Central memory CD4-positive, alpha-beta T cell (primary cell): ENCODE results near the gene SGPL1.
"Not testable (repeated sequence)": the region's sequence is repeated elsewhere in the genome, so short reads cannot be mapped to it uniquely, and the experiment has no call there.

ENCODE experiments used
- DNase-seq: peaks from one replicate; pipeline ENCODE4 v3.0.0; 2022

The SGPL1 gene

DNA sequence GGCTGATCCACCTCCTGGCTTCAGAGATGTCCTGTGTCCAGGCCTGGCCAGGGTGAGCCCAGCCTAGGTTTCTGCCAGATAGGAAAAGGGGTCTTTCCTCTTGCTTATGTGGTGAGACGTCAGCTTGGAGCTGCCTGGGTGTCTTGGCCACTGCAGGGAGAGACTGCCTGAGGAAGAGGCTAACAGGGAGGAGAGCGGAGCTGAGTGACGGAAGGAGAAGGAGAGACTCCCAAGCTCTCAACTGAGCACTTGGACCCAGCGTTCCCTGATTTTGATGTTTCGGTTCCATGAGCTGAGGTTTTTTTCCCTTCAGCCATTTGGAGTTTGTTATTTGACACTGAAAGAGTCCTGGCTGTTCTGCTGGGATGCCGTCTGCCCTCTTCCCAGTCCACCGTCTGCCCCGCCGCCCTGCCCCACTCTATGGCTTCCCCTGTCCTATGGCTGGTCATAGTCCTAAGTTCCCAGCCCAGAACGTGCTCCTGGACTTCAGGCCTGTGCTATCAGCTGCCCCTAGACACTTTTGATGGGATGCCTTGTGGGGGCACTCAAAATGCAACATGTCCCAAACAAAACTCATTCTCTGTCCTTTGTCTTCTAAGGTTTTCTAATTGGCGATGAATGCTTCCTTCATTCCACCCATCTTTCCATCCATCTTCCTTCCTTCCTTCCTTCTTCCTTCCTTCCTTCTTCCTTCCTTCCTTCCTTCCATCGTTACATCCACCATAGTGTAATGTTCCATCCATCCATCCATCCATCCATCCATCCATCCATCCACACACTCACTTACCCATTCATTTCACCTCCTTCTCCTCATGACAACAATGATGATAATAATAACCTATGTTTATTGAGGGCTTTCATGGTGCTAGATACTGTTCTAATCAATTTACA, 92.9 kb downstream of the SGPL1 start:
- no peak for DNase-seq

DNA sequence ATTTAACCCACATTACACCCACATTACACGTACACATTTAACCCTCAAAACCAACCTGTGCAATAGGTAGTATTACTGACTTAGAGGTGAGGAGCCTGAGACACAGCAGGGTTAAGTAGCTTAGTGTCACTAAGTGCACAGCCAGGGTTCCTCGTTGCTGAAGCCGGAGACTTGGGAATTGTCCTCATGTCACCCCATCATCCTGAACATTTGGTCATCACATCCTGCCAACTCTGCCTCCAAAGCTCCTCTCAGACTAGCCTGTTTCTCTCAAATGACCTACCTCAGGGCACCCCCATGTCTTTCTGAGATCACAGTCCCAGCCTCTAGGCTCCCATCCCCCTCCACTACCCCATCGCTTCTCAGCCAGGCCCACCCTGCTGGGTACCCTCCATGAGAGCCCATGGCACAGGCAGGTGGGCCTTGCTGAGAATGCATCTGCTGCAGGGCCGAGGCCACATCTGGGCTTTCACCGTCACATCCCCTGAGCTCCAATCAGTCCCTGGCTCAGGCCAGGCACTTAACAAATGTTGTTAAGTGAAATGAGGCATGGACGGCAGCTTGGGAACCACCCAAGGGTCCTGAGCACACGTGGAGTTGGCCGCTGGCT, 93.7 kb downstream of the SGPL1 start:
- DNase-seq: no peak

DNA sequence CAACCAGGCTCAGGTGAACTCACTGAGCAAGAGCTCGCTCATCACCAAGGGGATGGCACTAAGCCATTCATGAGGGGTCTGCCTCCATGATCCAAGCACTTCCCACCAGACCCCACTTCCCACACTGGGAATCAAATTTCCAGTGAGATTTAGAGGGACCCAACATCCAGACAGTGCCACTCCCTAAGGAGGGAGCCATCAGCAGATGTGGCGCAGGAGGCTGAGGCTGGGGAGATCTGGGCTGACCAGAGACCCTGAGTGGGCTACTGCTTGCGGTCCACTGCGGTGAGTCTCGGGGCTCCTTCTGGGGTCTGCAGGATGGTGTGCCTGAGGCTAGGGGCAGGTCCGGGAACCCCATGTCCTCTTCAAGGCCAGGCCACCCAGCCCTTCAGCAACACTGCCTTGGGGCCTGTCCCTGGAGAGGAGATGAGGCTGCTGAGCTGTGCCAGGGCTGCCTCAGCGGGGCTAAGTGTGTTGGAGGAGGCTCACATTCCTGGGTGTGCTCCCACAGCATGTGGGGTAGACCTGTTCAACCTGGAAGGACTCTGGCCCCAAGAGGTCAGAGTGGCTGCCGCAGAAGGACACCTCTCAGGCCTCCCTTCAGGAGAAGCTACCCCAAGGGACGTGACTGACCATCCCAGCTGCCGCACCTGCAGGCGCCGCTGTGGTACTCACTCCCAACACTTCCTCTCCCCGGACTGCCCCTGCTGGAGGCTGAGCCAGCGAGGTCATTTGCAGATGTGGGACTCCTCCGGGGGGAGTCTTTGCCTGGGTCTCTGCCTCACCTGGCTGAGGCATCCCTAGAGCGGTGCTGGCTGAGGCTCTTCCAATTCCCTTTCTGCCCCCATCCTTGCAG, 95.0 kb downstream of the SGPL1 start:
- DNase-seq: no peak

DNA sequence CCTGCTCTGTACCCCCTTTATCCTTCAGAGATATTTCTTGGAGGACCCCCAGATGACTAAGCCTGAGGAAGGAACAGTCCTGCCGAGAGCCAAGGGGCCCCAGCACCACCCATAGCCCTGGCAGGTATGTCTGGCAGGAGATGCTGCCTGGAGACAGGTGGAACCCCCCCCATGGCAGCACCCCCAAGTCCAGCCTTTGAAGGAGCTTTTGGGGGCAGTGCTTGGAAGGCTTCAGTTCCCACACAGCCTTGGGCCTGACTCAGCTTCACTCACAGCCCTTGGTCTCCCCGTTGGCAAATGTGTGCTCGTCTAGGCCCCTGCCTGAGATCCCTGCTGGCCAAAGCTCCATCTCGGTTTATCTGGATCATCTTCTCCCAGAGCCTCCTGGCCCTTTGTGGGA, 95.6 kb downstream of the SGPL1 start:
- no peak for DNase-seq

DNA sequence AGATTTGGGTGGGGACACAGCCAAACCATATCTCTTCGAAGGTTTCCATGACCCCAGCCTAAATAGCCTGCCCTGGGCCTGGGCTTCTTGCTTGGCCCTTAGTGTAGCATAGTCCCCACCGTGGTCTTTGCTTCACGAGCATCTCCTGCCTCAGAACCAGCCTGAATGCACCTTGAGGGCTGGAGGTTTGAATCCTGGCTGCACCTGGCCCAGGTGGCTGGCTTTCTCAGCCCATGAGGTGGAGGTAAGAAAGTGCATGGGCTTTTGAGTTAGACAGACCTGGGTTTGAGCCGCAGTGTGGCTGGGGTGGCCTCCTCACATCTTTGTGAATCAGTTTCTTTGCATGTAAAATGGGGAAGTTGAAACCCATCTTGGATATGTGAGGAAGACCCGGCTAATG, 96.8 kb downstream of the SGPL1 start:
- no peak for DNase-seq

DNA sequence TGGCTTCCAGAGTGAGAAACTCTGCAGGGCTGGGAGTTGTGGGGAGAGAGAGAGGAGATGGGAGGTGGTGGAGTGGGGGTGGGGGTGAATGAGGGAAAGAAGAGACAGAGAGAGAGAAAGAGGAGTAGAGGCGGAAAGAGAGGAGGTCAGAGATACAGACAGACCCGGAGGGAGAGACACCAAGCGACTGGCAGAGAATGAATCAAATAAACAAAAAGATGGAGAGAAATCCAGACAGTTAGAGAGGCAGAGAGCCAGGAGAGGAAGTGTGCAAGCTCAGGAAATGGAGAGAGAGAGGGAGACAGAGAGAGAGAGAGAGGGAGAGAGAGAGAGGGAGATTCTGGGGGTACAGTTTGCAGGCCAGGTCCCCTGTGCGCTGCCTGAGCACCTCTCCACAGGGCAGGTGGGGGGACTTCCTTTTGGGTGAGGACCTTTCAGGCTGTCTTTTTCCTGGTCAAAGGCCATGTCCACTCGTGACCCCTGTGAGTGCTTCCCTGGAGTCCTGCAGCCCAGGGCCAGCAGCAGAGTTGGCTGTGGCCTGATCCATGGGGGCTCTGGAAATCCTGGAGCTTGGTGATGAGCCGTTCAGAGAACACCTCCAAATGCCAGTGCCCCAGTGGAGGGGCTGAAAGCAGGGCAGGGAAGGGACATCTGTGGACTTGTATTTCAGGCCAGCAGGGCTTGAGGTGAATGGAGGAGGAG, 97.6 kb downstream of the SGPL1 start:
- no peak for DNase-seq

DNA sequence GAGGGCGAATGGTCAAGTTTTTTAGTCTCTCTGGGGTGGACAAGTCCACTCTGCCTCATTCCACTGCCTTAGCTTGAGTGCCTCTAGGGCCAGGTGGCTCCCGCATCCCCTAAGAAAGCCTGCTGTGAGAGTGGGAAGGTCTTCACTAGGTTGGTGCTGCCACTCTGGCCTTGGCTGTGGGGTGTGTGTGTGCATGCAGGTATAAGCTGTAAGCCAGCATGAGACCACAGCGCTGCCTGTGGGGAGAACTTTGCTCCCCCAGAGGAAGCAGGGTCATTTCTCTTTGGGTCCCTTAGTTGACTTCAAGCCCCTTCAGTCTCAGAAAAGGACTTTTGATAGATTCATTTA, 98.1 kb downstream of the SGPL1 start:
- no peak for DNase-seq

DNA sequence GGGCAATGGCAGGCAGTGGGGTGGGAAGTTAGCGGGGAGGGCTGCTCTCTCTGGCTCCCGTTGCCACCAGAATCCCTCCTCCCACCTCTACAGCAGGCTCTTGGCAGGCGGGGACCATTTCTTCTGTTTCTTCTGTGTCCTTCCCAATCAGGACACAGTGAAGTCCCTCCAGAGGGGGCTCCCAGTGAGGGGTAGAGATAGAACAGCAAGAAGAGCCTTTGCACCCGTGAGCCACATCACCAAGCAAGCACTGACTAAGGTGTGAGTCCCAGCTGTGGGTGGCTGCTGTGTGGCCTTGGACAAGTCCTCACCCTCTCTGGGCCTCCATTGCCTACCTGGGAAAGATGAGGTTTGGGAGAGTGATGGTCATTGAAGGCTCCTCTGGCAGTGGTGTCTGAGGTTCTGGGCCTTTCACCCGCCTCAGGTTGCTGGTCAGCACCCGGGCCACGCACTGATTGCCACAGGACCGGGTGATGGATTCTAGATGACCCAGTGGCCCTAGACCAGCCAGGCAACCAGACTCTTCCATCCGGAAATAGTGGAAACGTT, 98.6 kb downstream of the SGPL1 start:
- no peak for DNase-seq

DNA sequence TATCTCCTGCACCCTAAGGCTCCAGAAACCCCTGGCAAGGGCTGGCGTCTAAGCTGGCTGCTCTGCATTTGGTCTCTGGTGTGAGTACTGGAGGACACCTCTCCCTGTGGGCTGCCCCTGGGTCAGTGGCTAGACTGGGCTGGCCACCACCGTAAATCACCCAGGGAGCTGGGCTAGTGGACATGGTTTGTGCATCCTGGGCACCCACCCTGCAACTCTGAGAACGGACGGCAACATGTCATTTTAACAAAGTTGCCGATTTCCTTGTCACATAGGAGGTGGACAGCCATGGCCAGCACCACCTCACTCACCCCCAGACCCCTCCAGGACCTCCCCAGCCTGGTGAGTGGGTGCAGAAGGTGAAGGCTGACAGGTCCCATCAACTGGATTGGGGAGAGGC, 99.5 kb downstream of the SGPL1 start:
- DNase-seq: no peak

DNA sequence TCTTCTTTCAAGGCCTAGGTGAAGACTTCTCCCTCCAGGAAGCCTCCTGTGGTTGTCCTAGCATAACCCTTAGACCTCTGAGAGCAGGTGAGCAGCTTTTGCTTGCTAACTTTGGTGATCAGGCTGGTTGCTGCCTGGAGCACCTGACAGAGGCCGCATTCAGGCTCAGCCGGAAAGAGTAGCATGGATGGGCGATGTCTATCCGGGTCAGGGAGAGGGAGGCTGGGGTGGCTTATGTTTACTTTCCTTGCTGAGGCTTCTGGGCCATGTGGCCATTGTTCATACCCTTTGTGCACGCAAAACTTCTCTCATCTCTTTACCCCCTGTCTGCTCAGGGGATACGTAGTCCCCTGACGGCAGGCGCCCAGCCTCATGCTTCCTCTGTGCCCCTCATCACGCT, 100.1 kb downstream of the SGPL1 start:
- no peak for DNase-seq

DNA sequence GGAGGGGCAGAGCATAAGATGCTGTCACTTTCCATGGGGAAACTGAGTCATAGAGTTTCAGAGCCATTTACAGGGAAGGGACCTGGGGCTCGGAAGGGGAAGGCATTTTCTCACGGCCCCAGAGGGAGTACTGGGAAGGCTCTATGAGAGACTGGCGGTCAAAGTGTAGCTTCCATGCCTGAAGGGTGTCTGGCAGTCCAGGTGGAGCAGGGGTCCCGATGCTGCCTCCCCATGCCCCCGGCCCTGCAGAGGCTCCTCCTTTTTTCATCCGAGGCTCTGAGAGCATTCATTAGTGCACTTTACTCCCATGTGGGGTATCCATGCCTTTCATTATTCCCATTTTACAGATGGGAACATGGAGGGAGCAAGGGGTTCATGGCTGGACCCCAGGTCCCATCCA, 100.5 kb downstream of the SGPL1 start:
- no peak for DNase-seq

DNA sequence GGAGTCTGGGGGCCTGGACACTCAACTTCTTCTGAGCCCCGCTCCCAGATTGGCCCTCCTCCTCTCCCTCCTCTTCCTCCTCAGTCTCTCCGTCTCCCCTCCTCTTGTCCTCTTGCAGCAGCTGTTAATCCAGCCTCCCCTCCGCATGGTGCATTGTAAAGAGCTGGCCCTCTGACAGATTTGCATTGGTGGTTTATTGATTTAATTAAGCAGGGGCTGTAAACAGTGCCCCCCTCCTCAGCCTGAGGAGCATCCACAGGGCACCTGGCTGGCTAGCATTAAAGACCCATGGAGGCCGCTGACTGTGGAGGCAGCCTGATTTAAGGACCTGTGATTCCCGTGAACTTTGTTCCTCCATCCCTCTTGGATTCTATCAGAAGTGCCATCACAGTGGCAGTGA, 101.5 kb downstream of the SGPL1 start:
- no peak for DNase-seq

DNA sequence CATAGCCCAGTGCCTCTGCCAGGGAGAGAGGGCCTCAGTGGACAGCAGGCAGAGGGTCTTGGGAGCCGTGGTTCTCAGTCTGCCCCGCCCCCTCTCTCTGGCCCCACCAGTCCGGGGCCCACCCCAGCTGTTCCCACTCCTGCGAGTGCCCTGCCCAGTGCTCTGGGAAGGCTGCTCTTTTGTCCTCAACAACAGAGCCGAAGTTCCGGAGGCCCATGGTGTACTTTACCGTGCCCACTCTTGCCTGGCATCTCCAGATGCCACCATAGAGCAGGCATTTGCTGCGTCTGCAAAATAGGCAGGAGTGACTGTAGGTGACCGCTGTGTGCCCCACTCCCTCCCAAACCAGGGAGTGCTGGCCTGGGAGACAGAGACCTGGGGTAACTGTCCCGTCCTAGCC, 101.9 kb downstream of the SGPL1 start:
- no peak for DNase-seq

DNA sequence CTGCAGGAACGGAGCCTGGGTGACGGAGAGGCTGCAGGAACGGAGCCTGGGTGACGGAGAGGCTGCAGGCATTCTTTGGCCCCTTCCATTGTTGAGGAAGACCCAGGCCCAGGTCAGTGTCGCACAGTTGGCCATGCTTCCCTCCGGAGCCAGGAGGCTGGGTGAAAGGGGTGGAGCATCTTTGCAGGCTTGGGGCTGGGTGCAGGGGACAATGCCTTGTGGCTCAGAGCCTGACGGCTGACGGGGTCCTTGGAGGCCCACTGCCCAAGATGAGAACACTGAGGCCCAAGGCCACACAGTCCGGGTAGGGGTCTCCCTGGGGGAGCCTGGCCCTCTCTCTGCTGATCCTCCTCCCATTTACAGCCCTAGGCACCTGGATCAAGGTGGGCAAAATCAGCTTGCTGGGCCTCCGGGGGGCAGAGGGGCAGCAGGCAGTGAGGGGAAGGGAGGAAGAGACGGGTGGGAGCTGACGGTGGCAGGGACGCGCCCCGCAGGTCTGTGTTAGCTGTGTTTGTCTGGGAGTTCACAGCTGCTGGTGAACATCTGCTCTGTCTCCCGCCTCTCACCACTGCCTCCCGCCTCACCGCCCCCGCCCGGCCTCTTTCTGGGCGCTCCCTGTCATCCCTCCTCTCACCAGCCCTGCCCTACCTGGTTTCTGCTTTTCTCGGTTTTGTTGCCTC, 103.2 kb downstream of the SGPL1 start:
- no peak for DNase-seq

DNA sequence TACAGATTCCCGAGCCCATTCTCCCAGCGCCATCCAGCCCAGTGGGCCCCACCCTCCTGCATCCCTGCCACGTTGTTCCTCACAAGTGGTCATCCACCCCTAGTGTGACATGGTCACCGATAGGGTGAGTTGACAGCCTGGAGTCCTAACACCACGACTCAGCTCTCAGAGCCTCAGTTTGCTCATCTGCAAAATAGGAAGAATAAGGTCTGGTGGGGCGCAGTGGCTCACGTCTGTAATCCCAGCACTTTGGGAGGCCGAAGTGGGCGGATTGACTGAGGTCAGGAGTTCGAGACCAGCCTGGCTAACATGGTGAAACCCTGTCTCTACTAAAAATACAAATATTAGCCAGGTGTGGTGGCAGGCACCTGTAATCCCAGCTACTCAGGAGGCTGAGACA, 104.2 kb downstream of the SGPL1 start:
- DNase-seq: not testable (repeated sequence)

DNA sequence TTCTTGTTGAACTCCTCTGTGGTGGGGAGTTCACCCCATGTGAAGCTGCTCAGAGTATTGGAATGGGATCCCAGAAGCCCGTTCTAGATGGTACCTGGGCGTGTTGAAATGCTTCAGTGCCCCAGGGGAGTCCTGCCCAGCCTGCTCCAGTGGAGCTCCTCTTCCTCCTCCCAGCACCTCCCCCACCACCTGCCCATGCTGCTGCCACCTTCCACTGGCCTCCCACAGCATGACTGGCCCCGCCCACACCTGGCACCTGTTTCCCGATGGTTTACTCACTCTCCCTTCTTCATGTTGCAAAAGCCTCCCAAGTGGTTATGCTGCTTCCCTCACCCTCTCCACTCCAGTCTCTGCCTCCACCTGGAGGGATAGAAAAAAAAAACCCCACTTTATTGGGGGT, 104.8 kb downstream of the SGPL1 start:
- no peak for DNase-seq

DNA sequence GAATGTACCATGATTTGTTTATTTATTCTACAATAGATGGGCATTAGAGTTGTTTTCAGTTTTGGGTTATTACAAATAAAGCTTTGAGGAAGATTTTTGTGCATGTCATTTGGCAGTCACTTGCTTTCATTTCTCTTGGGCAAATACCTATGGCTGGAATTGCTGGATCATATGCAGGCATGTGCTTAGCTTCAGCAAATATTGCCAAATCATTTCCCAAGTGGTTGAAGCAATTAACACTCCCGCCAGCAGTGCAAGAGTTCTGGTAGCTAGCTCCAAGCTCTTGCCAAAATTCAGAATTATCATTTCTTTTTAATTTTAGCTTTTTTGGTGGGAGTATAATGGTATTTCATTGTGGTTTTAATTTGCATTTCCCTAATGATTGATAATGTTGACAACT, 105.5 kb downstream of the SGPL1 start:
- DNase-seq: no peak

DNA sequence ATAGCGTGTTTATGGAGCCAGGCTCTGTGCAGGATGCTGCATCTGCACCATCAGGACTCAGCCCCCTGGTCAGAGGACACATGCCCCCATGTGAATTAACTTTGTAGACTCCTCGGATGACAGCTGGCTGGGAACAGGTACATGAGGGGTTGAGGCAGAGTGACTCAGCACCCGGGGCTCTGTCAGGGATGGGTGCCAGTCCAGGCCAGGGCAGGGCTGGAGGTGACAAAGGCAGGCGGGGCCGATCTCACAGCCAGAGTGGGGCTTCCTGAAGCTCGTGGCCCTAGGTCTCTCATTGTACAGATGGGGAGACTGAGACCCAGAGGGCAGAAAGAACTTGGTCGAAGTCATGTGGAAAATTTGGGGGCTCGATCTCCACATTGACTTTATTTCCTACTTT, 107.9 kb downstream of the SGPL1 start:
- no peak for DNase-seq

DNA sequence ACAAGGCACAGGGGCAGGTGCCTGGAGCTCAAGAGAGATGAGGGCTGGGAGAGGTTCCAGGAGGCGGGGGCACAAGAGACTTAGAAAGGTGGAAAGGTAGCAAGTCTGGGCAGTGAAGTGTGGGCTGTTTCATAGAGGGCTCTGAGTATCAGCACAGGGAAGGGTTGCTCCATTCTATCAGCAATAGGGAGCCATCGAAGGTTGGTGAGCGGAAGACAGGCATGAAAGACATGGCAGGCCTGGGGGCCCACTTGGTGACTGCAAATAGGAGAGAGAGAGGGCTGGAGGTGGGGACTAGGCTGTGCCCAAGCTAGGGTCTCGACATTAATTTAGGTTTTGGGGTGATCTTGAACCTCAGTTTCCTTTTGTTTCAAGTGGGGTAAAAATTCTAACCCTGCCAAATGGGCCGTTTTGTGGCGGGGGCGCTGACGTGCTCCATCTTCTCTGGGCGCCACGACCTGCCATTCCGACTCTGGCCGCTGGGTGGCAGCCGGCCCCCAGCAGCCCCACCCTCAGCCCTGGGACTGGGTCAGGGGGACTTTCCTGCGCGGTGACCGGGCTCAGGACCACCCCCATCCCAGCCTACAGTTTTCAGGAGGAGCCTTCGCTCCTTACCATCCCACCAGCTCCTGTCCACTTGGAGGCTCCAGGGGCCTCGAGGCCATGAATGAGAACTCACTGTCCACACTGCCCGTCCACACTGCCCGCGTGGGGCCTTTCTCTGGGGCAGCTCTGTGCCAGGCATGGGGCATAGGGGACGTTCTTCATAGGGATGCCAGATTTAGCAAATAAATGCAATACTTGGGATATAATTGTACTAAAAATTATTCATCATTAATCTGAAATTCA, 109.9 kb downstream of the SGPL1 start:
- DNase-seq: no peak

DNA sequence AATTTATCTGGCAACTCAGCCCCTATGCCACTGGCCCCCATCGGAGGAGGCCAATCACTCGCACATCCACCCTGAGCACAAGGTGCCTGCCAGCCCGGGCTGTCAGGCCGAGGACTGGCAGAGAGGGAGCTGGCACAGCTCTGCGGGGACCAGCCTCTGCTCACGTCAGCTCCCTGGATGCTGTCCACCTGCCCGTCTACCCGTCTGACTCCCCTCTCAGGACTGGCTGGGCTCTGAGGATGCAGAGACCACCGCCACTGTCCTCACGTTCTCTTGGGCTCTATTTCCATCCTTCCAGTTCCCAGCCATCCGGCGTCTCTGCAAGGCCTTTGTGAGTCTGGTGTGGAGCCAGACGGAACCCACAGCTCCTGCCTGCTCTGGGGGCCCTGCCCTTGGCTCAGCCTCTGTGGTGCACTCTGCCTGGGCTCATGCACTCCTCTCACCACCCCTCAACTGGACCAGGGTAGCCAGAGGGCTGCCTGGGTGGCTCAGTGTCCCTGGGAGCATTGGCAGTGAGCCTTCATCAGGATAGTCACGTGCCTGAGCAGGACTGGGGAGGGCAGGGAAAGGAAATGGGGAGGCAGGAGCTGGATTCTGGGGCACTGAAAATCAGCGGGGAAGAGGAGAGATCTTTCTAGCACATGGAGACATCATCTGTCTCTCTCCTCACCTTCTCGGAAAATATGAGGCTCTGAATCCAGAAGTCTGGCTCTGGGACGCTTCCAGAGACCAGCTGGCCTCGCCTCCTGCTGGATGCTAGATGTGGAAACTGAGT, 110.7 kb downstream of the SGPL1 start:
- no peak for DNase-seq
